ENCODE measurements around the gene MAP2K5. TPM values are rescaled to one million over a fixed set of nuclear protein-coding genes. Genes with fewer than 3 reads are reported as not detected.

MAP2K5 gene
- polyA plus RNA-seq, 1 donor from 2014 or later, result 12.1 TPM

GRCh38 chr15:67736810-67737209, 194.3 kb downstream of the MAP2K5 start:
- TF ChIP-seq REST (IDR thresholded peaks at IDR 0.05; ENCODE audit: borderline replicate concordance), result no peak
- TF ChIP-seq TAF1 (IDR thresholded peaks at IDR 0.05; ENCODE audit: low read depth), result no peak
- TF ChIP-seq MXI1 (conservative IDR thresholded peaks at IDR 0.05; ENCODE audit: poor library complexity, severe bottlenecking), result no peak
- TF ChIP-seq RAD21 (conservative IDR thresholded peaks at IDR 0.05), result no peak
- TF ChIP-seq EZH2 (IDR thresholded peaks at IDR 0.05; ENCODE audit: borderline replicate concordance, insufficient read depth, low read length, poor library complexity, severe bottlenecking), result no peak
- no peak for TF ChIP-seq CTCF (IDR thresholded peaks at IDR 0.05; ENCODE audit: poor library complexity, severe bottlenecking)
- no peak for TF ChIP-seq SMC3 (conservative IDR thresholded peaks at IDR 0.05; ENCODE audit: poor library complexity)
- no peak for TF ChIP-seq EP300 (conservative IDR thresholded peaks at IDR 0.05; ENCODE audit: poor library complexity, severe bottlenecking)
- TF ChIP-seq POLR2AphosphoS5 (IDR thresholded peaks at IDR 0.05), result no peak
- no peaks in the 10 kb centered on the region for H3K9me3 ChIP-seq (ENCODE audit: low read length)
- no peak overlapping the region for H3K9ac ChIP-seq (ENCODE audit: low read length)
- H3K27ac ChIP-seq (ENCODE audit: low read length), result no peak overlapping the region
- no peaks in the 10 kb centered on the region for H3K27me3 ChIP-seq (ENCODE audit: insufficient read depth, low read depth, low read length)
- H3K9me2 ChIP-seq (ENCODE audit: insufficient read depth, low read length), result no peaks in the 10 kb centered on the region
- no peak overlapping the region for H3K4me2 ChIP-seq (ENCODE audit: low read length)
- no peaks in the 10 kb centered on the region for H4K20me1 ChIP-seq (ENCODE audit: insufficient read depth)
- H3K4me3 ChIP-seq (ENCODE audit: low read length), result no peak overlapping the region
- no peaks in the 10 kb centered on the region for H3K36me3 ChIP-seq (ENCODE audit: insufficient read depth, low read length)
- H2AFZ ChIP-seq (ENCODE audit: low read depth, low read length), result no peak overlapping the region
- no peaks in the 10 kb centered on the region for H3K79me2 ChIP-seq (replicated peaks; ENCODE audit: insufficient read depth, low read length)
- no peaks in the 10 kb centered on the region for H3F3A ChIP-seq (ENCODE audit: insufficient read depth, low read length, poor library complexity, severe bottlenecking)

- Histone ChIP-seq H3F3A (ENCODE audit: insufficient read depth, low read length, poor library complexity, severe bottlenecking) (no peaks in the 10 kb centered on the region), H3K27me3 (ENCODE audit: insufficient read depth, low read depth, low read length) (no peaks in the 10 kb centered on the region), H4K20me1 (ENCODE audit: insufficient read depth) (no peaks in the 10 kb centered on the region), H3K9me3 (ENCODE audit: low read length) (no peaks in the 10 kb centered on the region), H3K4me3 (ENCODE audit: low read length) (no peak overlapping the region), H3K9ac (ENCODE audit: low read length) (no peak overlapping the region), H2AFZ (ENCODE audit: low read depth, low read length) (no peak overlapping the region), H3K4me2 (ENCODE audit: low read length) (no peak overlapping the region), H3K36me3 (ENCODE audit: insufficient read depth, low read length) (no peaks in the 10 kb centered on the region), H3K27ac (ENCODE audit: low read length) (no peak overlapping the region), H3K9me2 (ENCODE audit: insufficient read depth, low read length) (no peaks in the 10 kb centered on the region), H3K79me2 (replicated peaks; ENCODE audit: insufficient read depth, low read length) (no peaks in the 10 kb centered on the region)
- TF ChIP-seq RAD21 (conservative IDR thresholded peaks at IDR 0.05) (no peak), TAF1 (IDR thresholded peaks at IDR 0.05; ENCODE audit: low read depth) (no peak), SMC3 (conservative IDR thresholded peaks at IDR 0.05; ENCODE audit: poor library complexity) (no peak), MXI1 (conservative IDR thresholded peaks at IDR 0.05; ENCODE audit: poor library complexity, severe bottlenecking) (no peak), POLR2AphosphoS5 (IDR thresholded peaks at IDR 0.05) (no peak), CTCF (IDR thresholded peaks at IDR 0.05; ENCODE audit: poor library complexity, severe bottlenecking) (no peak), REST (IDR thresholded peaks at IDR 0.05; ENCODE audit: borderline replicate concordance) (no peak), EZH2 (IDR thresholded peaks at IDR 0.05; ENCODE audit: borderline replicate concordance, insufficient read depth, low read length, poor library complexity, severe bottlenecking) (no peak)
These were observed 195.6 kb downstream of the MAP2K5 start for GRCh38 chr15:67738056-67738455.
